Duodenal mucosa (tissue), 2 donors: Measurements from ENCODE around the gene USP9X.
"Not testable (repeated sequence)": the region's sequence is repeated elsewhere in the genome, so short reads cannot be mapped to it uniquely, and the experiment has no call there.

Source experiments
- H3K27ac ChIP-seq: one replicate; pipeline ENCODE4 v1.7.0; 2013; ENCODE audit warnings: low read depth, low read length
- H3K27me3 ChIP-seq, 2 donors: one replicate each; pipeline ENCODE4 v1.7.0; 2013; ENCODE audit warnings: low read length in 2 of 2, control low read depth in 1 of 2; ENCODE audit not compliant: insufficient read depth in 2 of 2, control insufficient read depth in 1 of 2
- H3K36me3 ChIP-seq, 2 donors: one replicate each; pipeline ENCODE4 v1.7.0; 2013; ENCODE audit warnings: low read length in 2 of 2, control low read depth in 1 of 2; ENCODE audit not compliant: insufficient read depth in 2 of 2, control insufficient read depth in 1 of 2
- H3K4me1 ChIP-seq, 2 donors: one replicate each; pipeline ENCODE4 v1.7.0; 2013; ENCODE audit warnings: low read length in 2 of 2, control low read depth in 1 of 2; ENCODE audit not compliant: insufficient read depth in 2 of 2, control insufficient read depth in 1 of 2
- H3K4me3 ChIP-seq, 2 donors: one replicate each; pipeline ENCODE4 v1.7.0; 2013; ENCODE audit warnings: low read length in 2 of 2, low read depth in 1 of 2
- H3K9ac ChIP-seq, 2 donors: one replicate each; pipeline ENCODE4 v1.7.0; 2013; ENCODE audit warnings: low read length in 2 of 2, low read depth in 1 of 2
- H3K9me3 ChIP-seq, 2 donors: one replicate each; pipeline ENCODE4 v1.7.0; 2013; ENCODE audit warnings: low read length in 2 of 2, control low read depth in 1 of 2; ENCODE audit not compliant: control insufficient read depth in 1 of 2

The USP9X gene

DNA sequence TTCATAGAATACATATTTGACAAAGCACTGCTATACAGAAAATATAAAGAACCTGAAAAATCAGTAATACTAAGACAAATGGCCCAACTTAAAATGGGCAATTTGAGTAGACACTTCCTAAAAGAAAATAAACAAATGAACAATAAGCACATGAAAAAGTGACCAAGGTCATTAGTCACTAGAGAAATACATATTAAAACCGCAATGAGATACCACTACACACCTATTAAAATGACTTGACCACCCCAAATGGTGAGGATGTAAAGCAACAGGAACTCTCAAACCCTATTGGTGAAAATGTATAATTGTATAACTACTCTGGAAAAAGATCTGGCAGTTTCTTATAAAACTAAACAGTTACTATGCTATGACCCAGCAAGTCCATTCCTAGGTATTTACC, 34.0 kb upstream of the USP9X start:
- Histone ChIP-seq H3K9me3 (no peaks in the 10 kb centered on the region), H3K4me3 (no peak overlapping the region), H3K27me3 (no peaks in the 10 kb centered on the region), H3K4me1 (peaks cover 4 to 8% of the 10 kb centered on the region in 2 donors), H3K36me3 (no peaks in the 10 kb centered on the region), H3K9ac (no peak overlapping the region), H3K27ac (no peak overlapping the region)

DNA sequence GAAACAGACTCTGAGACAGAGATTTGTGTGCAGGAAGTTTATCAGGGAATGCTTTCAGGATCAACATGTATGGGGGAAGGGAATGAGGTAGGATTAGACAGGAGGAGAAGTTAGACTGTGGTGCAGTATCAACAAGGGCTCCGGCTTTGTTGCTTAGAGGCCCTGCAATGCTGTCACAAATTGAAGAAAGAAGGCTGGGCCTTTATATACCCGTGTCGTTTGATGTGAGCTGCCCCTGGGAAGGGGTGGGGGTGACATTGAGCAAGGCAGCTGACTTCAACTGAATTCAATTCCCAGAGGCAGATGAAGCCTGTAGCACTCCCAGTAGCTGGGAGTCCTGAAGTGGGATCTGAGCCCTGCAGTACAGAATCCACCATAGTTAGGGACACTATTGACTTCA, 29.5 kb upstream of the USP9X start:
- no peaks in the 10 kb centered on the region for H3K4me1 ChIP-seq
- H3K27ac ChIP-seq, result no peak overlapping the region
- H3K36me3 ChIP-seq, result no peaks in the 10 kb centered on the region
- no peak overlapping the region for H3K9ac ChIP-seq
- no peaks in the 10 kb centered on the region for H3K27me3 ChIP-seq
- H3K4me3 ChIP-seq, result no peak overlapping the region
- no peaks in the 10 kb centered on the region for H3K9me3 ChIP-seq

DNA sequence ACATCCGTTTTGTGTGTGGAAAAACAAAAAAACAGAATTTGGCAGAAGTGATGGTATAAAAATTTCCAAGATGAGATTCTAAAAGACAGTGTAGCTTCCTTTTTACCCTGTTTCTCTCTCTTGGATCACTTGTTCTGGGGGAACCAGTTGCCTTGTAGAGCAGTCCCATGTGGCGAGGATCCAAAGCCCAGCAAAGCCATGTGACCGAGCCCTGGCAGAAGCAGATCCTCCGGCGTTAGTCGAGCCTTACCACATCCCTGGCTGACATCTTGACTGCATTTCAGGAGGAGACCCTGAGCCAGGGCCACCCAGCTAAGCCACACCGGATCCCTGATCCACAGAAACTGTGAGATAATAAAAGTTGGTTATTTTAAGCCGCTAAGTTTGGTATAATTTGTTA, 22.0 kb upstream of the USP9X start:
- H3K4me3 ChIP-seq, result not testable (repeated sequence)

DNA sequence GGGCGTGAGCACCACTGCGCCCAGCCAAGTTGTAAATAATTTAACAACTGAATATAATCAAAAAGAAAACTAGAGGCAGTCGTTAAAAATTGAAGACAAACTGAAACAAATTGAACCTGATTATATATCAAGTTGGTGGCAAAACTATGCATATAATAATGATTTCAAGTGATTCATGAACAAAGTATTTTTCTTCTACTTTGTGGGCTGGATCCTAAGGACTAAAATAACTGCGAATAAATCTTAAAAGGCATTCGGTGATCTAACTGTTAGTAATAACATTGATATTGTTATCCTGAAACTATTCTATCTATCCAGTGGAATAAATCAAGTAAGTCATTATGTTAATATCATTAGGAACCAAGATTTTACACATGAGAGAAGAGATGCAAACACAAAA, 21.2 kb upstream of the USP9X start:
- Histone ChIP-seq H3K9me3 (no peaks in the 10 kb centered on the region), H3K27me3 (no peaks in the 10 kb centered on the region), H3K27ac (no peak overlapping the region), H3K4me1 (peaks cover 9% of the 10 kb centered on the region in 2 donors), H3K36me3 (no peaks in the 10 kb centered on the region), H3K4me3 (no peak overlapping the region), H3K9ac (no peak overlapping the region)

More for the DNA sequence above, 22.0 kb upstream of the USP9X start:
- not testable (repeated sequence) for H3K27ac ChIP-seq, H3K36me3 ChIP-seq, H3K9ac ChIP-seq, H3K9me3 ChIP-seq, H3K27me3 ChIP-seq, H3K4me1 ChIP-seq

DNA sequence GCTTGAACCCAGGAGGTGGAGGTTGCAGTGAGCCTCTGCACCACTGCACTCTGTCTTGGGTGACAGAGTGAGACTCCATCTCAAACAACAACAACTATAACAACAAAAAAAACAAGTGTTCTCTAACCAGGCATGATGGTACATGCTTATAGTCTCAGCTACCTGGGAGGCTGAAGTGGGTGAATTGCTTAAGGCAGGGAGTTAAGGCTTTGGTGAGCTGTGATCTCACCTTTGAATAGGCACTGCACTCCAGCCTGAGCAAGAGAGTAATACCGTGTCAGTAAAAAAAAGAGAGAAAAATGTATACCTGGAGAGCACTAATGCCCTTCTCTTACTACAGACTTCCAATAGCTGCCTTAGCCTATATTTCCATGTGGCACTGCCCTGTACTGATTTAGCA, 18.9 kb upstream of the USP9X start:
- Histone ChIP-seq H3K4me3 (no peak overlapping the region), H3K9me3 (no peaks in the 10 kb centered on the region), H3K4me1 (peaks cover 9% of the 10 kb centered on the region in 2 donors), H3K27ac (no peak overlapping the region), H3K9ac (no peak overlapping the region), H3K36me3 (no peaks in the 10 kb centered on the region), H3K27me3 (no peaks in the 10 kb centered on the region)

DNA sequence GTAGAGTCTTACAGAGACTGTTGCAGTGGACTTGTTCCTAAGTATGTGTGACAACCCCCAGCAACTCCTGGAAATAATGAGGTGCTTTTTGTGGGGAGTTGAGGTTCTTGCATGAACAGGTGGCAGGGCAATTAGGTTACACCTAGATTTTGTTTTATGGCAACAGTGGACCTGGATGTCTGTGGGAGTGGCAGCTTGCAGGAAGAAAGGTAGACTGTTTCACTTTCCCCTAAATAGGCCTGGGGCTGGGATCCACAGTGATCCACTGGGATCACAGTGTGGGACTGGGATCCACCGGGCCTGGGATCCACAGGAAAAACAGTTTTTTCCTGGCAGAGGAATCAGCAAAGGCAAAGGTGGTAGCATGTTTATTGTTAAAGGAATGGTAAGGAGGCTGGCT, 18.3 kb upstream of the USP9X start:
- H3K36me3 ChIP-seq, result no peaks in the 10 kb centered on the region
- H3K4me3 ChIP-seq, result no peak overlapping the region
- peak overlapping the region; percentile 11 for H3K27ac ChIP-seq
- no peaks in the 10 kb centered on the region for H3K27me3 ChIP-seq
- H3K9ac ChIP-seq, result no peak overlapping the region
- no peaks in the 10 kb centered on the region for H3K9me3 ChIP-seq
- peaks cover 9% of the 10 kb centered on the region in 2 donors for H3K4me1 ChIP-seq

DNA sequence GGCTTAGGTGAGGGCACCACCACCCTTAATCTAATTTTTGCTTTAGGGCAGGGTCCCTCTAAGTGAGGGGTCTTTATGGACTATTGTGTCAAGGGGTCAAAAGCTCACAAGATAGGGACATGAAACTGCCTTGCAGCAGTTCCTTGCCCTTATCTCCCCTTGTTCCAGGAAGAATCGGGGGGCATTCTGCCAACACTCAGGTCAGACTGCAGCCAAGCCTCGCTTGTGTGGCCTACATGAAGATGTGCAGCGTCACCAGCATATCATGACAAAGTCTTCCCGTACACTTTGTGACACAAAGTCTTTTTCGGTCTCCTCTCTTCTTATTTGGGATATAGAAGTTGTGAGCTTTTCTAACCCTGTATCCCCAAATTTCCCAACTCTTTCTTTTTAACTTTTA, 17.5 kb upstream of the USP9X start:
- H3K4me3 ChIP-seq, result no peak overlapping the region
- peaks cover 9% of the 10 kb centered on the region in 2 donors for H3K4me1 ChIP-seq
- H3K27me3 ChIP-seq, result no peaks in the 10 kb centered on the region
- H3K36me3 ChIP-seq, result no peaks in the 10 kb centered on the region
- no peak overlapping the region for H3K9ac ChIP-seq
- H3K27ac ChIP-seq, result no peak overlapping the region
- no peaks in the 10 kb centered on the region for H3K9me3 ChIP-seq

DNA sequence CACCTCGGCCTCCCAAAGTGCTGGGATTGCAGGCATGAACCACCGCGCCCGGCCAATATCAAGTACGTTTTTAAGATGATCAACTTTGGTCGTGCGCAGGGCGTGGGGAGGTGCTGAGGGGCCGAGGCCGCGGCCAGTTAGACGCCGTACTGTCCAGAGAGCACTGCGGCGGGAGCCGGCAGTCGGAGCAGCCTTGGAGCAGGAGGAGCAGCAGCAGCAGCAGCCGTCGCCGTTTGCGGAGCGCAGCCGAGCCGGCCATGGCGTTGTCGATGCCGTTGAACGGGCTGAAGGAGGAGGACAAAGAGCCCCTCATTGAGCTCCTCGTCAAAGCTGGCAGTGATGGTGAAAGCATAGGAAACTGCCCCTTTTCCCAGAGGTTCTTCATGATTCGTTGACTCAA, 8.5 kb upstream of the USP9X start:
- Histone ChIP-seq H3K9ac (no peak overlapping the region), H3K4me1 (no peaks in the 10 kb centered on the region), H3K9me3 (no peaks in the 10 kb centered on the region), H3K36me3 (no peaks in the 10 kb centered on the region), H3K4me3 (no peak overlapping the region), H3K27me3 (no peaks in the 10 kb centered on the region), H3K27ac (no peak overlapping the region)

DNA sequence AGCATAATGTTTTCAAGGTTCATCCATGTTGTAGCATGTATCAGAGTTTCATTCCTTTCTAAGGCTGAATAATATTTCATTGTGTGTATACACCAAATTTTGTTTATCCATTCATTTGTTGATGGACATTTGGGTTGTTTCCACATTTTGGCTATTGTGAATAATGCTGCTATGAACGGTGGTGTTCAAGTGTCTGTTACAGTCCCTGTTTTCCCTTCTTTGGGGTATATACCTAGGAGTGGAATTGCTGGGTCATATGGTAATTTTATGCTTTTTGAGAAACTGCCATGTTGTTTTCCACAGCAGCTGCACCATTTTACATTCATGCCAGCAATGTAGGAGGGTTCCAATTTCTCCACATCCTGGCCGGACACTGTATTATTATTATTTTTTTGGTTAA, 3.4 kb upstream of the USP9X start:
- Histone ChIP-seq H3K4me1 (no peaks in the 10 kb centered on the region), H3K27ac (no peak overlapping the region), H3K27me3 (no peaks in the 10 kb centered on the region), H3K36me3 (no peaks in the 10 kb centered on the region), H3K4me3 (no peak overlapping the region), H3K9ac (no peak overlapping the region), H3K9me3 (no peaks in the 10 kb centered on the region)

DNA sequence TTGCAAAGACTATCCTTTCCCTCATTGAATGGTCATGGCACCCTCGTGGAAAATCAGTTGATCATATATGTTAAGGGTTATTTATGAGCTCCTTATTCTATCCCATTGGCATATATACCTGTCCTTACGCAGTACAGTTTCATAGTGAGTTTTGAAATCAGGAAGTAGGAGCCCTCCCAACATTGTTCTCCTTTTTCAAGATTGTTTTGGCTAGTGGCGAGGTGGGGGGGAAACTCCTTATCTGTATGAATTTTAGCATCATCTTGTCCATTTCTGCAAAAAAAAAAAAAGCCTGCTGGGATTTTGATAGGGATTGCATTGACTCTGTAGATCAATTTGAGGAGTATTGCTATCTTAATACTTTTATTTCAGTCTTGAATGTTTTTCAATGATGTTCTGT, 2.5 kb upstream of the USP9X start:
- H3K27me3 ChIP-seq, result no peaks in the 10 kb centered on the region
- H3K4me3 ChIP-seq, result no peak overlapping the region
- H3K4me1 ChIP-seq, result no peaks in the 10 kb centered on the region
- H3K27ac ChIP-seq, result no peak overlapping the region
- H3K9ac ChIP-seq, result no peak overlapping the region
- H3K36me3 ChIP-seq, result no peaks in the 10 kb centered on the region
- H3K9me3 ChIP-seq, result no peaks in the 10 kb centered on the region
